ENCODE results near the gene SORBS2.

SORBS2 gene

DNA sequence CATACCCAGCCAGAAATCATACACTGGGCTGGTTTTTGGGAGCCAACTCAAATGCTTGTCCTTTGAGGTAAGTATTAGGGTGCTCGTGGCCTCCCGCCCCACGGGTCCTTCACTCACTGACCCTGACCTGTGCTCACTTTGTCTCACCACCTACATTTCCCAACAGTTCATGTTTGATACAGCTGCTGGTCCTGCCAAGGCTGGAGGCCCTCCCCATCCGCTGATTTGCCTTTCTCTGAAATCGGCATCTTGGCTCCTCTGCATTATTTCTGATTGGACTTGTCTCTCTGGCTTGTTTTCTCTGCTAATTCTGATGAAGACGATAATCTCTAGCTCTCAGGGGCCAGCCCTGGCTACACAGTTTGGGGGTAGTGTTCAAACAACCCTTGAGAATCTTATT, 70.2 kb downstream of the SORBS2 start:
- DNase-seq (ENCODE audit: low read depth in 2 of 2), result no peak

DNA sequence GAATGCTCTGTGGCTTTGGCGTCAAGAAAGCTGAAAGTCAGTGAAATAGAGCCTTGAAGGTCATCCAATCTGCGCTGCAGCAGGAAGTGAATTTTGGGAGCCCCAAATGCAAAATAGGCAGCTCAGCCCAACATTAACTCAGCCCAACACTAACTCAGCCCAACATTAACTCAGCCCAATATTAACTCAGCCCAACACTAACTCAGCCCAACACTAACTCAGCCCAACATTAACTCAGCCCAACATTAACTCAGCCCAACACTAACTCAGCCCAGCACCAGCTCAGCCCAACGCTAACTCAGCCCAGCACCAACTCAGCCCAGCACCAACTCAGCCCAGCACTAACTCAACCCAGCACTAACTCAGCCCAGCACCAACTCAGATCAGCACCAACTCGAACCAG, 71.5 kb downstream of the SORBS2 start:
- DNase-seq (ENCODE audit: low read depth in 2 of 2), result no peak

DNA sequence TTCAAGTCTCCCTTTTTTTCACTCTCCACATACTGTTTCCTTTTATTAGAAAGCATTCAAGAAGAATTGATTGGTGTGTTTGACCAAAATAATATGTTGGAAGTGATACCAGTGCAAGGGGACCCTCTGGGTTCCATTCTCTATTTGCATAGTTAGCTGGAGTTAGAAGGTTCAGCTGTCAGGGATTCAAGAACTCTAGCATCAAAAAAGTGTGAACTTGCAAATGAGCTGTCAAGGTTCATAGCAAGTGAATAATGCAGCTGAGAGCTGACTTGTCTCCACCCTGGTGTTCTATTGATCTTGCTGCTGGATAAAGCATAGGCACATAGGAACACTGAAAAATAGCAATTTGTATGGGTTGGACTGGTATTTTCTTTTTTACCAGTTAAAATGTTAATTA, 73.2 kb downstream of the SORBS2 start:
- no peak for DNase-seq (ENCODE audit: low read depth in 2 of 2)

DNA sequence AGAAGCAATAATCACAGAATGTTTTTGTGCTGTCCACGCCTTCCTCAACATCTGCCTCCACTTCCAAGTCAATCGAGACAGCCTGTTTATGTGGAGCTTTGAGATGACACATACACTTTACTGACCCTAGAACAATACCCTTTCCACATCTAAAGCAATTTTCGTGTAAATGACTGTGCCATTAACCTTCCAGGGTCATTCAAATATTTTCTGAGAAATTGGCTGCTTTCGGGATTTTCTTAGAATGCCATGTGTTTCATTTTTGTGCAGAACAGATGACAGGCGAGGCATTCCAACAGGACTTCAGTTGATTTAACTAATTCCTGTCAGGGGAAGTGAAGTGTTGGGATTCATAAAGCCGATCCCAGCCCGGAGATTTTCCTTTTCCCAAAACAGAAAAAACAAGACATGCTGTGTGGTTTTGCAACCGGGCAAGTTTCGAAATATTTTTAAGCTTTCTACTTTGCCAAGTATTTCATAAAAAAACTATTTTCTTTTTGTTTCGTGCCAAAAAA, 73.9 kb downstream of the SORBS2 start:
- no peak for DNase-seq (ENCODE audit: low read depth in 2 of 2)

DNA sequence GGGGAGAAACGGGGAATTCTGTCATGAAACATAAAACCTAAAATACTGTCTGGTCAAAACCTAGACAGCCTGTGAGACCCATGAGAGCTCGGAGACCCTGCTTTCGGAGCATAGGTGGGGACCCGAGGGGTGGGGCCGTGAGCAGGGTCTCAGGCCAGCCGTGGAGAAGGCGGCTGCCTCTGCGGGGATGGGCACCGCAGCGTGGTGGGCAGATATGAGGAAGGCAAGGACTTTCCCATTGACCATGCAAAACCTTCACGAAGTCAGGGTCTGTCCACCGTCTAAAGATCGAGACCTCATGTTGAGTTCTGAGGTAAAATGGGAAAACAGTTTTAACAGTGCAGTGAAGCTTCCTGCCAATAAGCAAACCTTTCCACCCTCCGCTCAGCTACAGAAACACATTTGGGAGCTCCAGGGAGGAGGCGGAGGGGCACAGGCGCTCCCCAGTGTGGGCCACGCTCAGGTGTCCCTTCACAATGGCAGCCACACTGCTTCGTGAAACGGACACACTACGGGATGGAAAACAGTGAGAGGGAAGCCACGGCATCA, 74.4 kb downstream of the SORBS2 start:
- no peak for DNase-seq (ENCODE audit: low read depth in 2 of 2)

DNA sequence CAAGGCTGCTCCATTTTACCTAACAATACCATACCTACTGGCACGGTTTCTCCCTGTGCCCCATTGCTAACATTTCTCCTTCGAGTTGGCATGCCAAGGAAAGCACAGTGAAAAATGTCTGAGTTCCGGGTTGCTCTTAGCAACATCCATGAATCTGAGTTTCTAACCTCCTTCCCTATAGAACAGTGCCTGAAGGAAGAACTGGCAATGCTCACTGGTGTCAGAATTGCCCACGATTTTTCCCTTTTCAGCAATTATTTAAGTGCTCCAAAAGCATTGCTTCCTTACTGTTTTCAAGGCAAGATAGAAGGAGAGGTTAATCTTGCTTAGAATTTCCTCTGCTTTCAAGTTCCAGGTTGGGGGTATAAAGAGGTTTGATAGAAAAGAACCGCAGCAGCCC, 75.1 kb downstream of the SORBS2 start:
- DNase-seq (ENCODE audit: low read depth in 2 of 2), result no peak

DNA sequence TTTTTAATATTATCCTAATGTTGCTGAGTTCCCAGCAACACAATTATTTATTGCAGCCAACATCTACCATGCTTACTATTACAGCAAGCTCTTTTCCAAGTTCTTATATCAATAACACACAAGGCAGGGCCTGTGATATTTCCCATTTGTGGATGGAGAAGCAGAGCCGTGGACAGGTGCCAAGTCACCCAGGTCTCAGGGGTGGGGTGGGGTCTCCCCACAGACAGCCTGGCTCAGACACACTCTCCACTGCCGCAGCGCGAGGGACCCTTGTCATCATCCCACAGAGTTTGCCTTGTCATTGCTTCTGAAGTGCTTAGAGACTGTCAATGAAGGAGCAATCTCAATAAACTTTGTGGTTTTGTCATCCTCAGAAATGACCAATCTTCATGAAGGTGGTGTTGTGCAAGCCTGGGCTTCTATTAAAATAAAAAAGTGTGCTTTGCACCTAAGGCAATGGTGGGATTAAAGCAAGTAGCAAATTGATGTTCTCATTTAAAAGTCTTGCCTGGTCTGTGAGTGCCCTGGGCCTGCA, 76.1 kb downstream of the SORBS2 start:
- DNase-seq (ENCODE audit: low read depth in 2 of 2), result no peak

DNA sequence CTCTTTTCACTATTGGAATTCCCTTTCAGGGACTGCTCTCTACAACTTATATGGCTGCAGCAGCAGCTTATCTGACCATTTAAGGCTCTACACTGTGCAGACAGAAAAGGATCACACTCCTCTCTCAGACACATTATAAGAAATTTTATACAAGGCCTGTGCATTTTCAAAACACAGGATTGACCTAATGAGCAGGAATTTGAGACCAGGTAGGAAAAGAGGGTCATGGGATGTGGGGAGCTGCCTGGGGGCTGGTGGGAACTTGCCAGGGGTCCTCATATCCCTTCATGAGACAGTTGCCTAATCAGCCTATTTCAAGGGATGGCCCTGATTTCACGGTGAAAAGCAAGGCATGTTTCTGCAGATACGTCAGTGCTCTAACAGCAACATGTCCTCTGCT, 77.1 kb downstream of the SORBS2 start:
- no peak for DNase-seq (ENCODE audit: low read depth in 2 of 2)

DNA sequence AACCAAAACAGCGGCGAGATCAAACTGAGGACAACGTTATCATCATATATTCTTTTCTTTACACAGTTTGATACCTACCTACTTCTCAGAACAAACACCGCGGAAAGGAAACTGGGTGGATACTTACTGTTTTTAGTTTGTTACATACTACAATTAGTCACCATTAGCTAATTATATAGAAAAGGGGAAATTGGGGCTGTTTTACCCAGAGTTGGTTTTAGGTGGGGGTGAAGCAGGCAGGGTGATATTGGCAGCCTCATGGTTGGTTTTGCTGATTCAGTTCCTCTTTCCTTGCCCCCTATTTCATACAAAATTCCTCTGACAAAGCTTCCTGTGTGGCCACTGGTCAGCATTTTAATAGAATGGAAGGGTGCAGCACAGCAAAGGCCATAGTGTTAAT, 77.8 kb downstream of the SORBS2 start:
- no peak for DNase-seq (ENCODE audit: low read depth in 2 of 2)

DNA sequence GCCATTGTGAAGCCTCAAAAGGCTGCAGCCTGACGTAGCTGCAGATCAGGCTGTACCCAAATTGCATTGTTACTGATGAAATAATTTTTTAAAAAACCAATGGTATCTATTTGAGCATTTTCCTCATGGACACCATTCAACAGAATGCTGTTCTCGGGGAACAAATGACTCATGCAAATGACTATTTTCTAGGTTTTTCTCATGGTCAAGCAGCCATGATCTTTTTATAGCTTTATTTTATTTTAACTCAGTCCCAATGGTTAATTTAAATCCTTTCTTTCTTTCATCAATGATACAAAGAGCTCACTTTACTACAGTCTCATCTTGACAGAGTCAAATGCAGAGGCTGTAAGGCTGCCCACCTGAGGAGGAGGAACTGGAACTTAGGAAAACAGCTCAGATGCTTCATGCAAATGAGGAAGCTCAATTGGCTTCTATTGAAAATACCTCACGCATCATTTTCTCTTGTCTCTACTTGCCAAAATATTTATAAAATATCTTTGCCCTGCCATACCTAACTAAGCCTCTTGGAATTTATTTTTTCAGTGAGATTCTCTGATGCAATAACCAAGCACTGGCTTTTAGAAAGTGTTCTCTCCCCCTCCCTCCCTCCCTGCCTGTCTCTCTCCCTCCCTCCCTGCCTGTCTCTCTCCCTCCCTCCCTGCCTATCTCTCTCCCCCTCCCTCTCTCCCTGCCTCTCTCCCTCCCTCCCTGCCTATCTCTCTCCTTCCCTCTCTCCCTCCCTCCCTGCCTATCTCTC, 81.0 kb downstream of the SORBS2 start:
- DNase-seq (ENCODE audit: low read depth in 2 of 2), result no peak

DNA sequence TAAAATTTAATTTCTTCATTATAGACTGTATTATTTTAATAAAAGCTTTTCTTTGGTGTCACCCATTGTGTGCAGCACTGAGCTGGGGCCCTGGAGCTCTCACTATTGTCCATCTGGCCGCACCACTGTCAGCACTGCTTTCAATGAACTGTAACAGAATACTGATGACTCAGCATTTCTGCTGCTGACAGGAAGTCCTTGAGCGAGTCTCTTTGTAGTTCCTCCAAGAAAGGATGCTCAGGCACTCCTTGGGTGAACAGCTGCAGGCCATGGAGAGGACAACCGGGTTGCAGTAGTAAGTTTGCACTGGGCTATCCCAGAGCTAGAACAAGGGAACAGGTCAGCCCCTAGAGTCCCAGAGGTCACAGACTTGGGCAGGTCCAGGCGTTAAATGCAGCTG, 81.6 kb downstream of the SORBS2 start:
- DNase-seq (ENCODE audit: low read depth in 2 of 2), result no peak

DNA sequence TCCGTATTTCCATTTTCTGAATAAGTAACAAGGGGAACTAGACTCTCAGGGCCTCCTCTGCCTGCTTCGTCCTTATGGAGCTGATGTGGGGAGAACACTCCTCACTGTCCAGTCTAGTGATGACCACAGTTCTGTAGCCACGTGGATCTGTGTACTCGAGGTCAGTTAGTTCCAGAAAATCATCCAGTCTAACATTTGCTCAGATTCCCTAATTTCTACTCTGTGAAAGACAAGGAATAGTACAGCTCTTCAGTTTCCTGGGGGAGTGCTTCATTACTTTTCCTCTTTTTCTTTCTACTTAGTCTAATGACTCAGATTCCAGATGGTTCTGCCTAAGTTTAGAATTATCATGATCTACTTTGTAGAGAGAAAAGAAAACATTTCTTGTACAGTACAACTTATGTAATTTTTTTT, 82.6 kb downstream of the SORBS2 start:
- no peak for DNase-seq (ENCODE audit: low read depth in 2 of 2)

DNA sequence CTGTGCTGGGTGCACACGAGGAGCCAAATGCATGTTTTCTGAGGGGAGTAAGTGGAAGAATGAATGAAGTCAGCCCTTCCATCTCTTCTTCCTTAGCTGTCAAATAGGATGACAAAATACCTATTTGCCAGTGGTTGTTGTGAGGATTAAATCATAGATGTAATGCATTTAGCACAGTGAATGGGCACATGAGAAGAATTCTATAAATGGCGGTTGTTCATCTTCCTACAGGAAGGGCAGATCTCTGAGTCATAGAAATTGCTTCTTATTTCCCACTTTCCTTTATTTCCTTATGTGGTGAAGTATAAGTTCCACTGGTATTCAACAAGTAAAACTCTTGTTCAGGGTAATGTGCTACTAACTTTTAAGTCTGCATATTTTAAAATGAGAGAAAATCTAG, 83.1 kb downstream of the SORBS2 start:
- no peak for DNase-seq (ENCODE audit: low read depth in 2 of 2)

DNA sequence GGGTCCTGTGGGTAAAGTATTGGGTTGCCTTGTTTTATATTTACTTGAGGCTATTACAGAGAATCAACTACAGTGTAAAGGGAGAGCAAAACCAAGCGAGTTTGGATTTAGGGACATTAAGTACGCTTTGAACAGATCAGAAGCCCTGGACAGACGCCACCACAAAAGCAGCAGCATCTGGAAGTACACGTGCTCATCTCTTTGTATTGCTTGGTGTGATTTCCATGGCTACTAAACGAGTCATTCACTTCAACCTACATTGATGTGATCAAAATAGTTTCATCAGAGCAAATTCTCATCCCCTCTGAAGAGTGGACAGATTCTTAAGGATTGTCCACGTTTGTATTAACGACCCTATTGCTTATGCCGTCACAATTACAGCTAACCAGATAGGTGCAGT, 85.1 kb downstream of the SORBS2 start:
- no peak for DNase-seq (ENCODE audit: low read depth in 2 of 2)

DNA sequence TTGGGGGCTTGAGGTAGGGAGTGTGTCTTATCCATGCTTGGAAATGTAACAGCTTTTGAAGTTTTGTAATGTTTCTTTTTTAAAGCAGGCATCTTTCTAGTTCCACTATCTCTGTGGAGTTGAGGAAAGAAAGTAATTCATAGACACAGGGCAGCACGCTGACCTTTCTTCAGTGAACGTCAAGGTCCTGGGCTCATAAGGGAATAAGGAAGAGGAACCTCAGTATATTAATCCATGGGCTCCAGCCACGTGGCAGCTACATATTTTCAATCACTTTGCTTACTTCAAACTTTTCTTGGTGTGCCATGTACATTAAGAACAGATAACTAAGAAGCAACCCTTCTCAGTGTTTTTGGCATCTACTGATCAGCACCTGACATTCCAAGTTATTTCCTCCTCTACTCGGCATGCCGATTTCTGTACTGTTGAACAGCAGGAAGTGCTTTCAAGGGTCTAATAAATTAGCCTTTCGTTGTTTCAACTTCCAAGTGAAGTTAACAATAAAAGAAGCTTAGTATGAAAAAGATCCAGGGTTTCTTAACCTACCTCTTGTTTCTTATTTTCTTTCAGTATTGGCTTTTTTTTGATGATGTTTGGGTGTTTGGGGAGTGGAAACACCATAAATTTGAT, 88.2 kb downstream of the SORBS2 start:
- no peak for DNase-seq (ENCODE audit: low read depth in 2 of 2)

DNA sequence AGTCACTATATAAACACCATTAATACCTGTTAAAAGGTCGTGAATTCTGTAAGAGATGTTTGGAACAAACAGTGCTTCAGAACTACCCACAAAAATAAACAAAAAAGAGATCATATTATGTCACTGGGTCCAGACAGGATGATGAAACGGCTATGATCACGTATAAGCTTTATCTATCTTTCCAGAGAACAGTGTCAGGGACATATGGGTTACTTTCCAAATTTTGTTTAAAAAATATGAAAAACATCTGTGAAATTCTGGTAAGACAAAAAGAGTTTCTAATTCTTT, 90.0 kb downstream of the SORBS2 start:
- DNase-seq (ENCODE audit: low read depth in 2 of 2), result no peak

DNA sequence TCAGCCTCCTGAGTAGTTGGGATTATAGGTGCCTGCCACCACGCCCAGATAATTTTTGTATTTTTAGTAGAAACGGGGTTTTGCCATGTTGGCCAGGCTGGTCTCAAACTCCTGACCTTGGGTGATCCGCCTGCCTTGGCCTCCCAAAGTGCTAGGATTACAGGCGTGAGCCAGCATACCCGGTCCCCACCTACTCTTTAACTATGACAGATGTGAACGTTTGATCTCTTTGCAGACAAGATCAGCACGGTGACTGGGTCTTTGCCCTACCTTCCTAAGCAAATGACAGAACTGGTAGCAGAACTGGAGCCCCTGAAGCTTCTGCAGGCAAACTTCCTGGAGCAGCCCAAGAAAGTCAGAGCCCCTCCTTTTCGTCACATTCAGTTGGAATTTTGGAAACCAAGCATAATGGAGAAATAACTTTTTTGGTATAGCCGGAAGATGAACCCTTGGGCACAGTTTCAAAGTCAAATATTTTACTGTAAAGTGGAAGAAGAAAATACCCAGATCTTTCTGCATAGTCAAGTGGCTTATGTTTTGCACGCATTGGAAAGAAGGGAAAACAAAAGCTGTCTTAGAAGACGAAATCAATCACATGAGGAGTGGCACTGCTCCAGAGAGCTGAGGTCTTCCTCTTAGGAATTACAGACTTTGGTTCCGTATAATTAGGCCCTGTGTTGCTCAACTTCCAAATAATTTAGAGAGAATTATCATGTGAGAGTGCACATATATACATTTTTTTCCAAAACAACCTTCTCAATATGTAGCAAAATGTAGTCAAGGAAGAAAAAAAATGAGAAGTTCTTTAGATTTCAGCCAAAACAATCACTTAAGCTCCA, 90.6 kb downstream of the SORBS2 start:
- no peak for DNase-seq (ENCODE audit: low read depth in 2 of 2)

DNA sequence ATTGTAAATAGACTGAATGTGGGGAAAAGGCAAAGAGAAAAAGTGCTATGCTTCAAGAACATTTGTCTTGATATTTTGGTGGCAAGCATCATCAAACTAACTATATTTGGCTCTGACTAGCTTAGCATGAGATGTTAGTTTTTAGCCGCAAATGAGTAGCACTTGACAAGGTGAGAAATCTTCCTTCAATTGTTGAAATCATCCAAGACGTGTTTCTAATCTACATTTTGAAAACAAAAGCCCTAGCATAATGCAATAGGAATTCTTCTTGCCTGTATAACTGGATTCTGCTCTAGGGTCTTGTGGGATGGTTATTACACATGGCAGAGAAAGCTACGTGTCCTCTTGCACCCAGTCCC, 92.5 kb downstream of the SORBS2 start:
- no peak for DNase-seq (ENCODE audit: low read depth in 2 of 2)

DNA sequence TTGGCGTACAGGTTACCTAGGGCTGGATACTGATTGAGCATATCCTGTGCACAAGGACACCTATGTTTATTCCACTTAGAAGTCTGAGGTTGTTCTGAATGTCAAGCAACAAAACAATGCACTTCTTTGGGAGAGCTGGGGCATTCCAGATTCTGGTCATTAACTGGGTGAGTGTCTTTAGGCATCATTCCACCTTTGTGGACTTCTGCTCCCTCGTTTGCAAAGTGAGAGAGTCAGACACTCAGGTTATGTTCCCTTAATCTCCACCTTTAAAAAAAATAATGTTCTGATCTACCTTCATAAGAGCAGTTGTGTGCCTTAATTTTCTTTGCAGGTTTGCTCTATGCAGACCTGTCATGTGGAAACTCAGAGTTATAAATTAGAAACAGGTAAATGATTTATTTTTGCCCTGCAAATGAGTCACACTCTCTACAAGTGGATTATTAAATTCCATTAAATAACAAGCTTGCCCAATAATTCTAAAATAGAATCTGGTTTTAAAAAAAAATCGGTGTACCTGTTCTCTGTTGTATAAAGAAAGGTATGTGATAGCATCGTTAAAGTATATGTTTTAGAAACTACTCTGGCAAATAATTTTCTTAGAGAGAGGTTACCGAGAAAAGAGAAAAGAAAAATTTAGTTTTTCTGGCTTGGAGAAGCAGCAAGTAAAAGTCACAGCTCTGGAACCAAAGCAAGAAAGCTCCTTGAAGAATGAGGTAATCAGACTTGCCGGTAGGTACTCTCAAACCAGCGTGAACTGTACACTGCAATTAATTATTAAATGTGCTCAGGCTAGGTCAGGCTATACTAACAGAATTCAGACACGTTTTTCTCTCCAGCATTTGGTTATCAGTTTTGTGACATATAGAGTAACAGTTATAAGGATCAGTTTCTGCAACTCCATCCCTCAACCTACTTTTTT, 93.2 kb downstream of the SORBS2 start:
- DNase-seq (ENCODE audit: low read depth in 2 of 2), result no peak

DNA sequence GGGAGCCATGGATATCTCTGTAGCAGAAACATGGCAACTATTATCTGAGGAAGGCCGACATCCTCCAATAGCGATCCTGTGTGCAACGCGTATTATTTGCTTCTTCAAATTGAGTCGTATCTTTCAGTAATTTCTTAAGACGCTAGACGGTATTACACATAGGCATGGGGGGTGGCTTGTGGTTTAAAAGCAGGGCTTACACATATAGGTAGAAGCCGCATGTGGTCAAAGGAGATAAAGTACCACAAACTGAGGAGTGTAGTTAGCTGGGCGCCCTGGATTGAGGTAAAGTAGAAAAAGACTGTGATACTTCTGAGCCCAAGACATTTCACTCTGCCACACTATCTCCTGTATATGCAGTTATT, 94.6 kb downstream of the SORBS2 start:
- no peak for DNase-seq (ENCODE audit: low read depth in 2 of 2)

All from stimulated activated CD4-positive, alpha-beta T cell treated with anti-CD3 and anti-CD28 coated beads, Interleukin-4, amount 100 ng/mL, for 48 hours (primary cell).